IMR-90 (cell line): ENCODE measurements around the gene DGKH. TPM values are rescaled to one million over a fixed set of nuclear protein-coding genes. Genes with fewer than 3 reads are reported as not detected.

Experiments used
- ATAC-seq: fragments of 200-7000 bp; cut with Tn5 transposase; 2 replicates; pipeline ENCODE4 v1.9.1; 2020; ENCODE audit warnings: low read depth, mild to moderate bottlenecking, moderate library complexity
- Bru-seq: library from RNA; stranded (reverse); fragments of 400-500 nt; gene quantifications from one replicate; lab custom pipeline; 2021; lab: Mats Ljungman, UMichigan
- BruChase-seq, 2 experiments: library from RNA; stranded (reverse); fragments of 400-500 nt; gene quantifications; one replicate each; lab custom pipeline; 2021; lab: Mats Ljungman, UMichigan
- BruUV-seq: library from RNA; stranded (reverse); fragments of 400-500 nt; replicated peaks from 2 replicates; lab custom pipeline; 2021; lab: Mats Ljungman, UMichigan
- CTCF ChIA-PET: fragments of 300-600 bp; formaldehyde crosslinking; extraction: SDS; loops from one replicate; lab custom pipeline; 2021; ENCODE audit warnings: antibody characterized with exemption; lab: Yijun Ruan, JAX
- POLR2A ChIA-PET: fragments of 300-600 bp; sonication (Branson Sonifier 250); formaldehyde crosslinking; loops from one replicate; lab custom pipeline; 2022; ENCODE audit warnings: antibody characterized with exemption; ENCODE audit not compliant: unreplicated experiment; lab: Charles Lee
- DNase-seq: peaks from one replicate; pipeline ENCODE4 v3.0.0; 2013
- H2AFZ ChIP-seq: replicated peaks from 2 replicates; pipeline ENCODE3; 2013; ENCODE audit warnings: low read length, mild to moderate bottlenecking; ENCODE audit not compliant: poor library complexity
- H2AK5ac ChIP-seq: 2 replicates; pipeline ENCODE4 v1.6.1; 2013; ENCODE audit warnings: low read depth, low read length, inconsistent platforms
- H2AK9ac ChIP-seq: replicated peaks from 2 replicates; pipeline ENCODE3; 2013; ENCODE audit warnings: mild to moderate bottlenecking, low read depth, low read length, moderate library complexity; ENCODE audit not compliant: poor library complexity
- H2BK120ac ChIP-seq: 2 replicates; pipeline ENCODE4 v1.6.1; 2013; ENCODE audit warnings: low read depth, low read length, inconsistent platforms
- H2BK15ac ChIP-seq: 3 replicates; pipeline ENCODE4 v1.6.1; 2013; ENCODE audit warnings: low read depth, low read length, inconsistent platforms
- H2BK20ac ChIP-seq: 2 replicates; pipeline ENCODE4 v1.6.1; 2013; ENCODE audit warnings: low read depth, mild to moderate bottlenecking, inconsistent platforms, low read length, moderate library complexity
- H2BK5ac ChIP-seq: 2 replicates; pipeline ENCODE4 v1.6.1; 2013; ENCODE audit warnings: mild to moderate bottlenecking, low read depth, low read length, inconsistent platforms; ENCODE audit not compliant: poor library complexity, severe bottlenecking
- H3K14ac ChIP-seq: replicated peaks from 2 replicates; pipeline ENCODE4 v1.6.1; 2013; ENCODE audit warnings: low read depth, low read length, inconsistent platforms
- H3K18ac ChIP-seq: 2 replicates; pipeline ENCODE4 v1.6.1; 2013; ENCODE audit warnings: low read depth, low read length, control low read depth
- H3K23ac ChIP-seq: 2 replicates; pipeline ENCODE4 v1.6.1; 2013; ENCODE audit warnings: low read depth, low read length, inconsistent platforms
- H3K27ac ChIP-seq: 2 replicates; pipeline ENCODE4 v1.5.1; 2013; ENCODE audit warnings: mild to moderate bottlenecking, control low read depth, low read length; ENCODE audit not compliant: insufficient read depth
- H3K27me3 ChIP-seq: 2 replicates; pipeline ENCODE4 v1.6.1; 2013; ENCODE audit warnings: low read length; ENCODE audit not compliant: control insufficient read depth, insufficient read depth
- H3K36me3 ChIP-seq: 2 replicates; pipeline ENCODE4 v1.6.1; 2013; ENCODE audit warnings: low read length, mixed read lengths; ENCODE audit not compliant: control insufficient read depth, insufficient read depth
- H3K4ac ChIP-seq: 2 replicates; pipeline ENCODE4 v1.6.1; 2013; ENCODE audit warnings: low read depth, low read length, inconsistent platforms
- H3K4me1 ChIP-seq: 2 replicates; pipeline ENCODE4 v1.6.1; 2013; ENCODE audit warnings: low read length, mixed read lengths; ENCODE audit not compliant: control insufficient read depth, insufficient read depth
- H3K4me2 ChIP-seq: 2 replicates; pipeline ENCODE4 v1.6.1; 2013; ENCODE audit warnings: low read depth, mild to moderate bottlenecking, control low read depth, low read length, moderate library complexity
- H3K4me3 ChIP-seq: 2 replicates; pipeline ENCODE4 v1.5.1; 2013; ENCODE audit warnings: low read depth, mild to moderate bottlenecking, control low read depth, low read length, moderate library complexity; ENCODE audit not compliant: insufficient read depth
- H3K56ac ChIP-seq: 2 replicates; pipeline ENCODE4 v1.6.1; 2013; ENCODE audit warnings: low read length, inconsistent platforms; ENCODE audit not compliant: insufficient read depth; ENCODE audit errors: extremely low read depth
- H3K79me1 ChIP-seq, 2 experiments: 2 replicates each; pipeline ENCODE4 v1.6.1; 2013; ENCODE audit warnings: low read length in 2 of 2, inconsistent platforms in 1 of 2, low read depth in 1 of 2
- H3K9ac ChIP-seq: 2 replicates; pipeline ENCODE4 v1.6.1; 2013; ENCODE audit warnings: low read depth, low read length, control low read depth
- H3K9me1 ChIP-seq: 2 replicates; pipeline ENCODE4 v1.6.1; 2013; ENCODE audit warnings: low read length, inconsistent platforms; ENCODE audit not compliant: insufficient read depth
- H3K9me3 ChIP-seq: 2 replicates; pipeline ENCODE4 v1.6.1; 2013; ENCODE audit warnings: low read length; ENCODE audit not compliant: control insufficient read depth, insufficient read depth
- H4K20me1 ChIP-seq: 2 replicates; pipeline ENCODE4 v1.6.1; 2013; ENCODE audit warnings: low read length, inconsistent platforms; ENCODE audit not compliant: insufficient read depth
- H4K5ac ChIP-seq: 2 replicates; pipeline ENCODE4 v1.6.1; 2013; ENCODE audit warnings: mild to moderate bottlenecking, low read depth, low read length, control low read depth
- H4K8ac ChIP-seq, 2 experiments: 2 replicates each; pipeline ENCODE4 v1.6.1; 2013; ENCODE audit warnings: low read depth in 2 of 2, low read length in 2 of 2, control low read depth in 1 of 2, inconsistent platforms in 1 of 2
- H4K91ac ChIP-seq: 2 replicates; pipeline ENCODE4 v1.6.1; 2013; ENCODE audit warnings: low read depth, low read length, inconsistent platforms; ENCODE audit not compliant: insufficient read depth
- BHLHE40 ChIP-seq: fragments of 150-350 bp; IDR thresholded peaks from 2 replicates; pipeline ENCODE4 v1.6.1; 2016; ENCODE audit warnings: mild to moderate bottlenecking, low read depth, low read length
- CEBPB ChIP-seq: IDR thresholded peaks from 2 replicates; pipeline ENCODE4 v1.6.1; 2012; ENCODE audit warnings: low read depth, low read length, improper control_type of control experiment
- CHD1 ChIP-seq: IDR thresholded peaks from 2 replicates; pipeline ENCODE4 v1.6.1; 2012; ENCODE audit warnings: low read depth, low read length, improper control_type of control experiment
- MAFK ChIP-seq: IDR thresholded peaks from 2 replicates; pipeline ENCODE4 v1.6.1; 2012; ENCODE audit warnings: low read depth, low read length, improper control_type of control experiment
- POLR2A ChIP-seq: IDR thresholded peaks from 2 replicates; pipeline ENCODE4 v1.6.1; 2012; ENCODE audit warnings: mild to moderate bottlenecking, low read depth, low read length
- RCOR1 ChIP-seq: IDR thresholded peaks from 2 replicates; pipeline ENCODE4 v1.6.1; 2012; ENCODE audit warnings: mild to moderate bottlenecking, low read length, improper control_type of control experiment; ENCODE audit not compliant: insufficient replicate concordance
- USF2 ChIP-seq: fragments of 150-350 bp; IDR thresholded peaks from 2 replicates; pipeline ENCODE4 v1.6.1; 2017; ENCODE audit warnings: mild to moderate bottlenecking, antibody characterized with exemption, low read length, low read depth
- WGBS, 2 experiments: methylation state at CpG; one replicate each; pipeline versions ENCODE4 v1.1.5 to v1.1.7; 2013; ENCODE audit warnings: missing lambda C conversion rate in 2 of 2; ENCODE audit not compliant: insufficient read length in 1 of 2; ENCODE audit errors: extremely low coverage in 2 of 2; 5-methylcytosine and 5-hydroxymethylcytosine counted together
- dilution Hi-C: fragments of 300-500 bp; cut with HindIII; formaldehyde crosslinking; loops from one replicate; pipeline ENCODE4 v1.14.3; 2018; ENCODE audit warnings: low sequenced_read_pairs; ENCODE audit not compliant: unreplicated experiment
- in situ Hi-C: fragments of 300-500 bp; cut with MboI; formaldehyde crosslinking; loops from 3 replicates; pipeline ENCODE4 v1.14.3; 2019; ENCODE audit warnings: low sequenced_read_pairs, inconsistent platforms, mixed read lengths
- intact Hi-C: fragments of 100-400 bp; cut with micrococcal nuclease; formaldehyde crosslinking; loops from 2 replicates; pipeline ENCODE4 v1.10.0; 2022
- long read RNA-seq: library from polyadenylated mRNA; unstranded; transcript quantifications from one replicate; pipeline ENCODE4 v2.0.0, GENCODE V29; 2021; ENCODE audit not compliant: unreplicated experiment
- polyA plus RNA-seq, 3 experiments: library from polyadenylated mRNA; depleted of rRNA; stranded (reverse); fragments of >200 nt; gene quantifications; 2 replicates each; pipeline ENCODE4 v1.2.3, GENCODE V29; 2012; ENCODE audit warnings: low replicate concordance in 1 of 3
- total RNA-seq: library from RNA; depleted of rRNA; stranded (reverse); fragments of >200 nt; gene quantifications from 2 replicates; pipeline ENCODE4 v1.2.3, GENCODE V29; 2012; rRNA removed
- TF ChIP-seq, protein P1 (sequence below): conservative IDR thresholded peaks from 2 replicates; pipeline ENCODE4 v1.5.1; 2012; ENCODE audit warnings: mild to moderate bottlenecking, low read depth, low read length, improper control_type of control experiment

The DGKH gene, protein sequence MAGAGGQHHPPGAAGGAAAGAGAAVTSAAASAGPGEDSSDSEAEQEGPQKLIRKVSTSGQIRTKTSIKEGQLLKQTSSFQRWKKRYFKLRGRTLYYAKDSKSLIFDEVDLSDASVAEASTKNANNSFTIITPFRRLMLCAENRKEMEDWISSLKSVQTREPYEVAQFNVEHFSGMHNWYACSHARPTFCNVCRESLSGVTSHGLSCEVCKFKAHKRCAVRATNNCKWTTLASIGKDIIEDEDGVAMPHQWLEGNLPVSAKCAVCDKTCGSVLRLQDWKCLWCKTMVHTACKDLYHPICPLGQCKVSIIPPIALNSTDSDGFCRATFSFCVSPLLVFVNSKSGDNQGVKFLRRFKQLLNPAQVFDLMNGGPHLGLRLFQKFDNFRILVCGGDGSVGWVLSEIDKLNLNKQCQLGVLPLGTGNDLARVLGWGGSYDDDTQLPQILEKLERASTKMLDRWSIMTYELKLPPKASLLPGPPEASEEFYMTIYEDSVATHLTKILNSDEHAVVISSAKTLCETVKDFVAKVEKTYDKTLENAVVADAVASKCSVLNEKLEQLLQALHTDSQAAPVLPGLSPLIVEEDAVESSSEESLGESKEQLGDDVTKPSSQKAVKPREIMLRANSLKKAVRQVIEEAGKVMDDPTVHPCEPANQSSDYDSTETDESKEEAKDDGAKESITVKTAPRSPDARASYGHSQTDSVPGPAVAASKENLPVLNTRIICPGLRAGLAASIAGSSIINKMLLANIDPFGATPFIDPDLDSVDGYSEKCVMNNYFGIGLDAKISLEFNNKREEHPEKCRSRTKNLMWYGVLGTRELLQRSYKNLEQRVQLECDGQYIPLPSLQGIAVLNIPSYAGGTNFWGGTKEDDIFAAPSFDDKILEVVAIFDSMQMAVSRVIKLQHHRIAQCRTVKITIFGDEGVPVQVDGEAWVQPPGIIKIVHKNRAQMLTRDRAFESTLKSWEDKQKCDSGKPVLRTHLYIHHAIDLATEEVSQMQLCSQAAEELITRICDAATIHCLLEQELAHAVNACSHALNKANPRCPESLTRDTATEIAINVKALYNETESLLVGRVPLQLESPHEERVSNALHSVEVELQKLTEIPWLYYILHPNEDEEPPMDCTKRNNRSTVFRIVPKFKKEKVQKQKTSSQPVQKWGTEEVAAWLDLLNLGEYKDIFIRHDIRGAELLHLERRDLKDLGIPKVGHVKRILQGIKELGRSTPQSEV
- total RNA-seq (9.7 and 13.4 TPM in 2 replicates), polyA plus RNA-seq (2012; rRNA removed) (1.6 and 2.0 TPM in 2 replicates), Bru-seq, nascent RNA (percentile 77 among the genes with signal in this experiment), BruChase-seq, experiment 1, labeled RNA remaining after a 6-hour chase (percentile 66 among the genes with signal in this experiment), BruChase-seq, experiment 2, labeled RNA remaining after a 2-hour chase (percentile 81 among the genes with signal in this experiment)
- 0.21 and 0.30 TPM in 2 replicates for polyA plus RNA-seq (2012; cell fraction: cytosol; rRNA removed)
- polyA plus RNA-seq (2012; cell fraction: nucleus; rRNA removed; ENCODE audit: low replicate concordance): 1.1 and 6.6 TPM in 2 replicates
- long read RNA-seq, partial matches to known transcripts: 1 of 8 reads
- long read RNA-seq, other reads (novel, unspliced or antisense): 7 of 8 reads

DNA sequence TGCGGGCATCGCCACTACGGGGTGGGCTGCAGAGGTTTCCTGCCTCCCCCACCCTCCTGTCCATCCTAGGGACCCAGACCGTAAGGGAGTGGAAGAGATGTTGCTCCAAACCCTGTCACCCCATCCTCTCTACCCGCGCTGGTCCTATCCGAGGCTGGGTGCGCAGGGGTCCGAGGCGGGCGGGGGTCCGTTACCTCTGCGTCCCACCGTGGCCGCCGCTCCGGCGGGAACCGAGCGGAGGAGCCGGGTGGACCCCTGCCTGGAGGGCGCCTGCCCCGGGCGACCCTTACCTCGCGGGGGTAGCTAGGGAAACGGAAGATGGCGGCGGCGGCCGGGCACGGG lies at the start of gene DGKH:
Gene DGKH, plus strand, starts transcription at position 307 of the 342 bp plus-strand sequence. CDS start 126 bp downstream, outside the sequence.
- Histone ChIP-seq H3K14ac (peak within 1 kb of the TSS; percentile 85), H2BK120ac (peak within 1 kb of the TSS; percentile 57), H2AK5ac (peak within 1 kb of the TSS; percentile 53), H3K4ac (peak within 1 kb of the TSS; percentile 80), H2BK5ac (peak within 1 kb of the TSS; percentile 59), H3K9me1 (no peaks in the 10 kb centered on the region), H3K18ac (peak within 1 kb of the TSS; percentile 43), H4K91ac (peak within 1 kb of the TSS; percentile 73), H4K5ac (peak within 1 kb of the TSS; percentile 49), H4K8ac (peak within 1 kb of the TSS; percentile 25 to 74), H3K4me3 (peak within 1 kb of the TSS; percentile 96), H3K56ac (peak within 1 kb of the TSS; percentile 80), H4K20me1 (no peaks in the 10 kb centered on the region; the same call in 1 of the 2 replicates), H3K27ac (peak within 1 kb of the TSS; percentile 75), H2AFZ (peak within 1 kb of the TSS; percentile 94), H3K79me1 (peaks cover 15 to 54% of the 10 kb centered on the region in 2 experiments), H3K9me3 (no peaks in the 10 kb centered on the region), H2BK15ac (peak within 1 kb of the TSS; percentile 31; the same call in 1 of the 3 replicates), H3K9ac (peak within 1 kb of the TSS; percentile 82), H3K36me3 (no peaks in the 10 kb centered on the region), H2BK20ac (peak within 1 kb of the TSS; percentile 9; the same call in 1 of the 2 replicates), H3K4me2 (peak within 1 kb of the TSS; percentile 96), H3K4me1 (no peaks in the 10 kb centered on the region), H3K23ac (peak within 1 kb of the TSS; percentile 91), H2AK9ac (peak within 1 kb of the TSS; percentile 95), H3K27me3 (no peaks in the 10 kb centered on the region)
- WGBS, 2 experiments: 1% methylated on average over 13 of the region's 32 CpGs; no CpG with 5 or more reads in 1 of the 2 experiments
- CTCF ChIA-PET: interaction anchor here (0.8 to 1.6 kb wide), 4 partner anchors 14 to 381 kb away, joined by 3 to 4 read pairs (median 3); no protein-coding TSS in a partner anchor
- in situ Hi-C loops (loop anchor here (10.0 kb wide), 1 partner anchor 384 kb away; no protein-coding TSS in a partner anchor), dilution Hi-C loops (no loop called here), intact Hi-C loops (loop anchor here (2.0 to 10.0 kb wide), 2 partner anchors 166 to 380 kb away; no protein-coding TSS in a partner anchor)
- ATAC-seq (peak; percentile 16), DNase-seq (no peak)
- POLR2A ChIA-PET: no interaction called here
- TF ChIP-seq, protein P1, sequence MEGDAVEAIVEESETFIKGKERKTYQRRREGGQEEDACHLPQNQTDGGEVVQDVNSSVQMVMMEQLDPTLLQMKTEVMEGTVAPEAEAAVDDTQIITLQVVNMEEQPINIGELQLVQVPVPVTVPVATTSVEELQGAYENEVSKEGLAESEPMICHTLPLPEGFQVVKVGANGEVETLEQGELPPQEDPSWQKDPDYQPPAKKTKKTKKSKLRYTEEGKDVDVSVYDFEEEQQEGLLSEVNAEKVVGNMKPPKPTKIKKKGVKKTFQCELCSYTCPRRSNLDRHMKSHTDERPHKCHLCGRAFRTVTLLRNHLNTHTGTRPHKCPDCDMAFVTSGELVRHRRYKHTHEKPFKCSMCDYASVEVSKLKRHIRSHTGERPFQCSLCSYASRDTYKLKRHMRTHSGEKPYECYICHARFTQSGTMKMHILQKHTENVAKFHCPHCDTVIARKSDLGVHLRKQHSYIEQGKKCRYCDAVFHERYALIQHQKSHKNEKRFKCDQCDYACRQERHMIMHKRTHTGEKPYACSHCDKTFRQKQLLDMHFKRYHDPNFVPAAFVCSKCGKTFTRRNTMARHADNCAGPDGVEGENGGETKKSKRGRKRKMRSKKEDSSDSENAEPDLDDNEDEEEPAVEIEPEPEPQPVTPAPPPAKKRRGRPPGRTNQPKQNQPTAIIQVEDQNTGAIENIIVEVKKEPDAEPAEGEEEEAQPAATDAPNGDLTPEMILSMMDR: no peak
- no peak for TF ChIP-seq MAFK
- TF ChIP-seq BHLHE40: no peak
- TF ChIP-seq USF2: no peak
- no peak for TF ChIP-seq POLR2A
- no peak for TF ChIP-seq CHD1
- no peak for TF ChIP-seq CEBPB
- no peak for TF ChIP-seq RCOR1
- no TSS peak for BruUV-seq
